Stimulated activated naive CD8-positive, alpha-beta T cell treated with anti-CD3 and anti-CD28 coated beads, Interleukin-15, Interleukin-2, amounts not matched to agents 100 U/mL and 50 U/mL, for 24 hours (primary cell): Measurements from ENCODE around the gene IFI27.

ENCODE experiments used
- ATAC-seq: fragments of 150-1000 bp; cut with Tn5 transposase; one replicate; pipeline ENCODE4 v1.10.0; 2021
- DNase-seq: peaks from one replicate; pipeline ENCODE4 v3.0.0; 2021

Gene IFI27

GRCh38 chr14:94102768-94103482 lies 7.6 kb upstream of the IFI27 start:
- no peak for DNase-seq
- ATAC-seq = no peak

DNA sequence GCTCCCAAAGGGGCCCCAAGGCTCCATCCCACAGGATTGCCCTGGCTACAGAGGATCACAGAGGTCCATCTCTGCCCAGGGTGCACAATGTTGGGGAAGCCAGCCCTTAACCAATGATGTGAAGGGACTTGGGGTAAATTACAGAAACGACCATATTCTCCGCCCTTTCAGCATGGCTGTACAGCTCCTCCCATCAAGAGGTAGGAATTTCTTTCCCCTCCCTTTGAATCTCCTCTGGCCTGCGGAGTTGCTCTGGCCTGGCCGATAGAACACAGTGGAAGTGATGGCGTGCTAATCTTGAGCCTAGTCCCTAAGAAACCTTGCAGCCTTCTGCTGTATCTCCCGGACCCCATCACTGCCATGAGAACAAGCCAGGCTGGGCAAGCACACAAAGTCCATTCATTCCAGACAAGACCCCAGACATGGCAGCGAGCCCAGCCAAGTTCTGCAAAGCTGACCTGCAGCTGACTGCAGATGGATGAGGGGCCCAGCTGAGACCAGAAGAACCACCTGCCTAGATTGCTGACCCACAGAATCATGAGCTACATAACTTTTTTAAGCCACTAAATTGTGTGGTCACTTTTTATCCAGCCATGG lies 6.9 kb upstream of the IFI27 start:
- ATAC-seq (no peak), DNase-seq (no peak)

DNA sequence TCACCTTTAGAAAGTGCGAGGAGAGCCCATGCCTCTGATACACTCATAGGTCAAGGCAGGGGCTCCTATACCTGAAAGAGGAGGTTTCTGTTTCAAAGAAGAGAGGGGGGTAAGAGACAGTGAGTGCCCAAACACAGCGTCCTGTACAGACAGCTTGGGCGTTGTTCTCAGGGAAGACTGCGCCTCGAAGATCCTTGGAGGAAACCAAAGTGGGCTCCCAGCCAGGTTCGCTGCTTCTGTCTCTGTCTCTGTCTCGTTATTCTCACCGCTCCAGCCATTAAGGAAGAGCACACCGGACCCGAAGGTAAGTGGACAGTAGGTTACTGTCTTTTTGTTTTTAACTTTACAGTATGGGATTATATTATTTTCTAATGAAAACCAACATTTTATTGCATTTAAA lies 5.8 kb upstream of the IFI27 start:
- no peak for ATAC-seq
- DNase-seq = no peak

DNA sequence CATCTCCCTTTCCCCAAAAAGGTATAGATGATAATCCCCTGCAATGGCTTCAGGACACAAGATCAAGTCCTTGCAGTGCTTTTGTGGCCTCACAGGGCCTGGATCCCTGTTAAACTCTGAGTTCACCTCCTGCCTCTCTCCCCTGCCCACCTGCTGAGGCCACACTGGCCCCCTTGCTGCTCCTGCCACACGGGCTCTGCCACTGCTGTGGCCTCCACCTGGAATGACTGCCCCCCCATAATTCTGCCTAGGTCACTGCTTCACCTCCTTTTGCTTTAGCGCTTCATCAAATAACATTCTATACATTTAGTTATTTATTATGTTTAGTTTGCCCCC lies 653 bp upstream of the IFI27 start:
- no peak for DNase-seq

GRCh38 chr14:94111276-94112095 lies 950 bp downstream of the IFI27 start:
- DNase-seq (no peak), ATAC-seq (no peak)

More for the DNA sequence above, 653 bp upstream of the IFI27 start:
- no peak for ATAC-seq

- DNase-seq (no peak), ATAC-seq (no peak)
These were observed 2.1 kb downstream of the IFI27 start for GRCh38 chr14:94112513-94113063.

DNA sequence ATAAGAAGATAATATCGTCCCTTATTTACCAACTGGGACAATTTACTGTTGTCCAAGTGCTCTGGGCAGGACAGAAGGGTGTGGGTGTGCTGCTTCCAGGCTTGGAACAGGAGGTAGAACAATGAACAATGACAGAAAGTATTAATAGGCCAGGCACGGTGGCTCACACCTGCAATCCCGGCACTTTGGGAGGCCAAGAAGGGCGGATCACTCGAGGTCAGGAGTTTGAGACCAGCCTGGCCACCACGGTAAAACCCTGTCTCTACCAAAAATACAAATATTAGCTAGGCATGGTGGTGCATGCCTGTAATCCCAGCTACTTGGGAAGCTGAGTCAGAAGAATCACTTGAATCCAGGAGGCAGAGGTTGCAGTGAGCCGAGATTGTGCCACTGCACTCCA lies 2.5 kb downstream of the IFI27 start:
- DNase-seq (no peak), ATAC-seq (no peak)

DNA sequence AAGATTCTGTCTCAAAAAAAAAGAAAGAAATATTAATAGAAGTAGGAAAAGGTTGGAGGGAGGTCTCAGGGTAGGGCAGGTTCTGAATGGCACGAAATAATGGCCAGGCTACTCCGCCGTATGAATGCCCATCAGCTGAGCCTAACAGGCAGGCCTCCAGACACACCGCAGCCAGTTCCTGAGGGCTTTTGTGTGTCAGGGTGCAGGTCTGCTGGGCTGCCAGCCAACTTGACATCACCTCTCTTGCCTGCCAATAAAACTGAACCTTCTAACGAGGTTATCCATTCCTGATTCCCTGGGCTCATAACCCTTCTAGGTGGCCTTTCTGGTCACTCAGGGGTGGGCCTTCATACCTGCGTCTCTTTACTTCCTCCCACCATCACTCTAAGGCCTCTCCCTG lies 3.0 kb downstream of the IFI27 start:
- DNase-seq = no peak

GRCh38 chr14:94113908-94114588 lies 3.5 kb downstream of the IFI27 start:
- DNase-seq (no peak), ATAC-seq (no peak)

More for the DNA sequence above, 3.0 kb downstream of the IFI27 start:
- no peak for ATAC-seq

DNA sequence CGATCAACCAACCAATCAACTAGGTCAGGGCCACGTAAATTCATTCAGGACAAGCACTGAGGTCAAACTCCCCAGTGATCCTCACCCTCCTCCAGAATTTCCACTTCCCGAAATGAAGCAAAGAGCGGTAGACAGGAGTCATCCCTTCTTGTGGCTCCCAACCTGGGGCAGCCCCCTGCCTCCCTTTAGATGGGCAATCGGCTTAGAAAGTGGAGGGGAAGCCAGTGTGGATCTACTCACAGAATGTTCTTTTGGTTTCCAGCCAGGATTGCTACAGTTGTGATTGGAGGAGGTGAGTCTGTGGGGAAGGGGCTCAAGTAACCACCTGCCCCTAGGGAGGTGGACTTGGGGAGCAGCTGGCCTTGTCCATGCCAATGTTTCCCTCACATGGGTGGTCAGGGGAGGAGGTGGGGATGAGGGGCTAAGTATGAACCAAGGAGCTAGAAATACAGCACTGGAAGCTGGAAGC lies 4.1 kb downstream of the IFI27 start:
- no peak for DNase-seq

GRCh38 chr14:94115058-94115591 lies 4.6 kb downstream of the IFI27 start:
- no peak for DNase-seq
- no peak for ATAC-seq

More for the DNA sequence above, 4.1 kb downstream of the IFI27 start:
- no peak for ATAC-seq

DNA sequence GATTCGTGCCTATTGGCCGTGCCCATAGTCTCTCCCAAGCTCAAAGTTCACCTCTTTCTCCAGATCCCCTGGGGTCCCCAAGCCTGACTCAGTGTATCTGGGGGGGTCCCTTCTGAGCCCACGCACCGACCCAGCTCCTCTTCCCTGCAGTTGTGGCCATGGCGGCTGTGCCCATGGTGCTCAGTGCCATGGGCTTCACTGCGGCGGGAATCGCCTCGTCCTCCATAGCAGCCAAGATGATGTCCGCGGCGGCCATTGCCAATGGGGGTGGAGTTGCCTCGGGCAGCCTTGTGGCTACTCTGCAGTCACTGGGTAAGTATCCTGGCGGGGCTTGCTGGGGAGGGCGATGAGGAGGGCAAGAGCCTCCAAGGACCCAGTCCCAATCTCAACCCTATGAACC lies 5.1 kb downstream of the IFI27 start:
- no peak for DNase-seq
- ATAC-seq = no peak

DNA sequence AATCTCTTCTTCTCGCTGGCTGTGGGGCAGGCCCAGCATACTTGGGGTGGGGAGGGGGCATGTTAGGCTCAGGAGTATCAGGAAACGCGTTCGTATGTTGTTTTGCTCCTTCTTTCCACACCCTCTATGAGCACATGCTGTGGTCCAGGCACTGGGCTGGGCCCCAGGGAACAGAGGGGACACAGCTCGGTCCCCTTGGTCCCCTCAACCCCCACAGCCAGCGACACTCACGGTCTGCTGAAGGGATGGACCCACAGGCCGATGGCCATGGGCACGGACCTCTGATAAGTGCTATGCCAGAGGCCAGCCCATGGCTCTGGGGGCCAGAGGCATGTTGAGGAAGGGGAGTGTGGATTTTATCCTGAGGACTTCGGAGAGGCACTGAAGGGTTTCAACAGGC lies 6.2 kb downstream of the IFI27 start:
- ATAC-seq = no peak
- no peak for DNase-seq

DNA sequence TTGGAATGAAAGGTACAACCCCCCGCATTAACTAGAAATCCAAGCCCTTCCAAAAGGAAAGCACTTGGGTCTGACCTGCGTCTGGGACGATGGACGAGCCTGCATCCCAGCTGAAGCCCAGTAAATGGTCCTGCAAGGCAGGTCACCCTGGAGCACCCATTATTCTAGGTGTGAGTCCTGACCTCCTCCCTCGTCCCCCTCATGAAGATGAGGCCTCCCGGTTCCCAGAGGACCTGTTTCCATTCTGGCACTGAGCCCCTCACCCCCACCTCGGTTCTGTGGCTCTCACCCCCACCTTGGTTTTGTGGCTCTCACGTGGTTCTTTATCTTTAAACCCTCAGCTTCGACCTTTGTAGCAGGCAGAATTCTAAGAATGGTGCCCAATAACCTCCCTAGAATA lies 7.3 kb downstream of the IFI27 start:
- DNase-seq (no peak), ATAC-seq (no peak)

DNA sequence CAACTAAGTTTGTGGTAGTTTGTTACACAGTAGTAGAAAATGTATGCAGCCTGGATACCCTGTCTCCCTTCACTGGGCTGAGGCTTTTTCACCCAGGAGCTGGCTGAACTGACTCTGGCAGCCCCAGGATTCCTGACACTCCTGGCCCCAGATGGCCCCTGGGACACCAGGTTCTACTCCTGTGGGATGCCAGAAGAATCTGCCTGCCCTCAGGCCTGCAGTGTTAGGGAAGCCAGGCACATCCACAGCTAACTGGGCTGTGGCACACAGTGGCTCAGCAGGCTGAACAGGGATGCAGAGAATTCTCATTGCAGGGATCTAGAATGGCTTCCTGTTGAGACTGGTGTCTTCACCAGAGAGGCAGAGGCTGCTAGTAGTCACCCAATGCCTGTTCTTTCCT lies 8.5 kb downstream of the IFI27 start:
- no peak for ATAC-seq
- DNase-seq = no peak

DNA sequence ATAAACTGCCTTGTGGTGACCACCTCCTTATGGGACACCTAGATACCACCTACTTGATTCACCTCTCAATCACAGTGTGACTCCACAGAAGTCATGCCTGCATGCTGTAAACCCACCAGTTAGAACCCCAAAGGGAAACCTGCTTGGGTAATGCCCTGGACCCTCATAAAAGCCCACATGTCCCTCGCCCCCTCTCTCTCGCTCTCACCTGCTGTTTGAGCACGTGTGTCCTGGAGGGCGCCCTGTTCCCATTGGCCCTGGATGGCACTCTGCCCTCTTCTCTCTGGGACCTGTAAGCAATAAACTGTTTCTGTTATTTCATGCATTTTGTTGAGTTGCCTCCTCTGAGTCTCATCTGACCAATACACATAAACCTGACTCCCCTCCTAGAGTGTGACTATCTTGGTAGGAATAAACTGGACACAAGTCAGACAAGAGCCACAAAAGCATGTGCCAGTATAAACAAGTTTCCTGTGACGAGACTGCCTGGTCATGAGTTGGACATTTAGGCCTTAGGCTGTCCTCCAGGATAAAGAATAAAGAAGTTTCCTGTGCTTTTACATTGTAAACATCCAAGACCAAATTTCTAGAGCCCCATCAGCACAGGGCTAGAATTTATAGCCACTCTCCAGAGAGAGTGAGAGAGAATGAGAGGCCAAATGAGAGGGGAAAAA lies 10.3 kb downstream of the IFI27 start:
- ATAC-seq (no peak), DNase-seq (no peak)

DNA sequence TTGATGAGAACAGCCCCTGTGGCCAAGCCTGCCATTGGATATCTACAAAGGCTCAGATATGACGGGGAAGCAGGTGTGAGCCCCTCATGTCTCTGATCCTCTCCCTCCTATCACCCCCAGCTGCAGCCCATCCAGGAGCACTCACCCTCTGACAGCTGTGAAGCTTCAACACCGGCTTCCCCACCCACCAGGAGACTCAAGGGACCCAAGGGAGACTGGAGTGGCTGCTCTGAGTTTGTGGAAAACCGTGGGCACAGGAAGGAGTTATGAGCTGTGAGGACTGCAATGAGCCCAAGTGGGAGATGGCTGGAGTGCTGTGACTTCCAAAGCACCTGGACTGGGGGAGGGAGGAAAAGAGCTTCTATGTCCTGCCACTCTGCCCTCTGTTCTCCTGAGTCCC lies 10.9 kb downstream of the IFI27 start:
- ATAC-seq (no peak), DNase-seq (no peak)

GRCh38 chr14:94122438-94122837 lies 11.9 kb downstream of the IFI27 start:
- DNase-seq = no peak
- ATAC-seq = no peak

DNA sequence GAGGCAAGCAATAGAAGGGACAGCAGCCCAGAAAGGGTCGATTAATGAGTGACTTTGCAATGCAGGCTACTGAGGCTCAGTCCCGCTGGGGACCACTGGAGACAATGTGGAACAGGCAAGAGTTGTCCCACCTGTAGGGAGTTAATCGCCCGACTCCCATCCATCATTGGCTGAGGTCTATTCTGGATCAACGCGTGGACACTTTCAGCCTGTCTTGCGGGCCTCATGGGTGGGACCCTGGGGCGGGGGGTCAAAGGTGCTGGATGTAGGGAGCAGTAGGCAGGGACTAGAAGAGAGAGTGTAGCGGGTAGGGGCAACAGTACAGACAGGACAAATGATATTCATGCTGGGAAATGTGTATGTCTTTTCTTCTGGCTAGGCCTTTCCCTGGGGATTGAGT lies 12.8 kb downstream of the IFI27 start:
- DNase-seq = no peak

DNA sequence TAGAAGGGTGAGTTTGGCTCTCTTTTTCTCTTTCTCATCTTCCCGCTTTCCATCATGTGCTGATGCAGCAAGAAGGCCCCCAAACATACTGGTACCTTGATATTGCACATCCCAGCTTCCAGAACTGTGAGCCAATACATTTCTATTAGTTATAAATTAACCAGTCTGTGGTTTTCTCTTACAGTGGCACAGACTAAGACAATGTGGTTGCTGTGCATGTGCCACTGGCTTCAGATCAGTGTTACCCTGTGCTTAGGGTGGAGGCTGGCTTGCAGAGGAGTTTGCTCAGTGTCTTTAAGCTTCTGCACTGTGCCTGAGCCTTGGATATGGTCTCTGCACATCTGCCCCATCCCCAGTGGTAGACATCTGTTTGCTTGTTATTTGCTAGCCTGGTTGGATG lies 13.3 kb downstream of the IFI27 start:
- ATAC-seq (no peak), DNase-seq (no peak)

More for the DNA sequence above, 12.8 kb downstream of the IFI27 start:
- ATAC-seq = no peak

GRCh38 chr14:94124582-94125377 lies 14.2 kb downstream of the IFI27 start:
- ATAC-seq = no peak
- no peak for DNase-seq
